ENCODE data around the gene SCN7A.

GRCh38 chr2:166458674-166459073, 35.4 kb downstream of the SCN7A start:
- TF ChIP-seq CTCF (IDR thresholded peaks at IDR 0.05; ENCODE audit: low read depth, low read length, missing input control) (no peak), YY1 (IDR thresholded peaks at IDR 0.05) (no peak), GABPA (IDR thresholded peaks at IDR 0.05 in 1 of 2, conservative IDR thresholded peaks at IDR 0.05 in 1 of 2) (no peak), TAF1 (conservative IDR thresholded peaks at IDR 0.05) (no peak), RAD21 (IDR thresholded peaks at IDR 0.05) (no peak), MAX (IDR thresholded peaks at IDR 0.05) (no peak), EGR1 (IDR thresholded peaks at IDR 0.05; ENCODE audit: low read depth in 2 of 2) (no peak), JUND (IDR thresholded peaks at IDR 0.05) (no peak), REST (IDR thresholded peaks at IDR 0.05) (no peak), ATF3 (IDR thresholded peaks at IDR 0.05) (no peak), SP1 (IDR thresholded peaks at IDR 0.05) (no peak)
